HepG2 (cell line): ENCODE measurements around the gene PGM3. TPM values are rescaled to one million over a fixed set of nuclear protein-coding genes. Genes with fewer than 3 reads are reported as not detected.

ENCODE experiments used
- ATAC-seq: fragments of 200-7000 bp; cut with Tn5 transposase; 3 replicates; pipeline ENCODE4 v1.9.1; 2020; ENCODE audit warnings: mild to moderate bottlenecking, moderate library complexity
- BruUV-seq: library from RNA; stranded (reverse); fragments of 400-500 nt; replicated peaks from 2 replicates; lab custom pipeline; 2021; lab: Mats Ljungman, UMichigan
- CTCF ChIA-PET: fragments of 300-600 bp; formaldehyde crosslinking; extraction: SDS; loops from one replicate; lab custom pipeline; 2021; ENCODE audit warnings: low total read pairs, inconsistent platforms, low intra/inter-chr PET ratio; lab: Yijun Ruan, JAX
- POLR2A ChIA-PET: fragments of 350-600 bp; sonication (Branson Sonifier 250); formaldehyde crosslinking; loops from one replicate; lab custom pipeline; 2020; ENCODE audit warnings: antibody characterized with exemption, inconsistent platforms; lab: Yijun Ruan, JAX
- DNase-seq: peaks from one replicate; pipeline ENCODE4 v3.0.0-alpha.2; 2015; ENCODE audit warnings: low spot score
- FAIRE-seq: peaks from 3 replicates; lab custom pipeline; 2011; peaks lifted over from hg19 to GRCh38; lab: Jason Lieb, UNC
- H2AFZ ChIP-seq: one replicate; pipeline ENCODE4 v1.6.1; 2011; ENCODE audit warnings: low read length, inconsistent platforms
- H3K27ac ChIP-seq: fragments of 300-600 bp; 3 replicates; pipeline ENCODE4 v1.8.0; 2011; ENCODE audit warnings: mixed run types, mild to moderate bottlenecking, mixed read lengths, low read length, inconsistent platforms; ENCODE audit not compliant: insufficient read depth; ENCODE audit errors: extremely low read length
- H3K27me3 ChIP-seq, 2 experiments: fragments of 200-600 bp in 1 of 2; 2 replicates in 1 of 2; 3 replicates in 1 of 2; pipeline versions ENCODE4 v1.6.0 to v1.8.0; 2011; ENCODE audit warnings: low read length in 2 of 2, mild to moderate bottlenecking in 2 of 2, moderate library complexity in 2 of 2, inconsistent platforms in 1 of 2; ENCODE audit not compliant: insufficient read depth in 2 of 2, control insufficient read depth in 1 of 2
- H3K36me3 ChIP-seq, 2 experiments: fragments of 200-600 bp in 1 of 2; replicated peaks in 1 of 2; 2 replicates in 1 of 2; 3 replicates in 1 of 2; pipeline versions ENCODE4 v1.5.1 to v1.8.0; 2011; ENCODE audit warnings: low read length in 2 of 2, inconsistent platforms in 1 of 2; ENCODE audit not compliant: insufficient read depth in 2 of 2, control insufficient read depth in 1 of 2
- H3K4me1 ChIP-seq: 2 replicates; pipeline ENCODE4 v1.5.1; 2012; ENCODE audit warnings: low read length, inconsistent platforms; ENCODE audit not compliant: insufficient read depth
- H3K4me2 ChIP-seq: 2 replicates; pipeline ENCODE4 v1.6.0; 2011; ENCODE audit warnings: low read depth, low read length, inconsistent platforms
- H3K4me3 ChIP-seq, 3 experiments: fragments of 200-600 bp in 1 of 3; sonication (generic), shearing (Covaris generic) in 1 of 3; replicated peaks in 1 of 3; 2 replicates each; pipeline ENCODE4 v1.5.1; 2011 to 2016; ENCODE audit warnings: low read length in 3 of 3, inconsistent platforms in 2 of 3, low read depth in 2 of 3, mild to moderate bottlenecking in 2 of 3, control low read depth in 1 of 3, mixed read lengths in 1 of 3; ENCODE audit not compliant: insufficient read depth in 1 of 3
- H3K79me2 ChIP-seq: one replicate; pipeline ENCODE4 v1.6.1; 2011; ENCODE audit warnings: low read length, inconsistent platforms; ENCODE audit not compliant: insufficient read depth
- H3K9ac ChIP-seq: 2 replicates; pipeline ENCODE4 v1.6.0; 2011; ENCODE audit warnings: mild to moderate bottlenecking, low read depth, low read length, inconsistent platforms; ENCODE audit not compliant: insufficient read depth
- H3K9me3 ChIP-seq: 2 replicates; pipeline ENCODE4 v1.5.1; 2012; ENCODE audit warnings: mild to moderate bottlenecking, low read length
- H4K20me1 ChIP-seq: 2 replicates; pipeline ENCODE4 v1.6.0; 2011; ENCODE audit warnings: inconsistent platforms, mild to moderate bottlenecking, low read length, moderate library complexity; ENCODE audit not compliant: insufficient read depth
- TAF1 ChIP-seq: sonication (generic); formaldehyde crosslinking; IDR thresholded peaks from 2 replicates; pipeline ENCODE4 v1.4.0; 2020; ENCODE audit warnings: missing genetic modification reagents
- TCF7 ChIP-seq: sonication (generic); IDR thresholded peaks from 2 replicates; pipeline ENCODE4 v1.6.1; 2016; ENCODE audit warnings: antibody characterized with exemption, low read depth
- THAP9 ChIP-seq: sonication (generic); formaldehyde crosslinking; IDR thresholded peaks from 2 replicates; pipeline ENCODE4; 2020; ENCODE audit warnings: missing genetic modification reagents, mild to moderate bottlenecking, borderline replicate concordance
- ZFP41 ChIP-seq: sonication (generic); formaldehyde crosslinking; IDR thresholded peaks from 2 replicates; pipeline ENCODE4 v1.4.0; 2020; ENCODE audit warnings: mild to moderate bottlenecking, missing genetic modification reagents, borderline replicate concordance
- ZNF17 ChIP-seq: sonication (generic); formaldehyde crosslinking; IDR thresholded peaks from 2 replicates; pipeline ENCODE4 v1.5.0; 2020; ENCODE audit warnings: mild to moderate bottlenecking, missing genetic modification reagents
- WGBS: methylation state at CpG from one replicate; pipeline ENCODE4 v1.1.6; 2017; ENCODE audit warnings: low lambda C conversion rate; 5-methylcytosine and 5-hydroxymethylcytosine counted together
- in situ Hi-C: cut with HindIII; loops from 2 replicates; pipeline ENCODE4 v1.10.0; 2017; ENCODE audit warnings: low pct_unique_long_range_greater_than_20kb; ENCODE audit not compliant: extremely low pct_ligation_motif_present
- intact Hi-C: fragments of 100-400 bp; cut with micrococcal nuclease; formaldehyde crosslinking; loops from one replicate; pipeline ENCODE4 v1.10.0; 2022; ENCODE audit not compliant: unreplicated experiment
- polyA plus RNA-seq, 8 experiments: library from polyadenylated mRNA; depleted of rRNA in 3 of 8; stranded (reverse) in 7 of 8; unstranded in 1 of 8; fragments of >200 nt; fragmentation: Illumina TruSeq in 4 of 8; extraction: Trizol in 4 of 8; gene quantifications; 2 replicates each; pipeline versions ENCODE4 v1.2.1 to v1.2.3, GENCODE V29; 2011 to 2016; ENCODE audit warnings: low read depth in 4 of 8, missing spikeins in 1 of 8, mixed read lengths in 1 of 8; ENCODE audit not compliant: insufficient read depth in 1 of 8
- total RNA-seq, 5 experiments: library from RNA; depleted of rRNA; stranded (reverse); fragments of >200 nt; fragmentation: Illumina TruSeq; extraction: Trizol; gene quantifications; 2 replicates each; pipeline ENCODE4 v1.2.3, GENCODE V29; 2016; ENCODE audit warnings: low read depth in 1 of 5
- TF ChIP-seq, protein P1 (sequence below): sonication (generic); formaldehyde crosslinking; IDR thresholded peaks from 2 replicates; pipeline ENCODE4 v1.4.0; 2020; ENCODE audit warnings: missing genetic modification reagents

PGM3 gene
- total and polyA plus RNA-seq, 2 of the 13 experiments (the other 11 are each of a cell fraction or from before 2014, with no cell fraction given): 72.5 to 163 TPM

DNA sequence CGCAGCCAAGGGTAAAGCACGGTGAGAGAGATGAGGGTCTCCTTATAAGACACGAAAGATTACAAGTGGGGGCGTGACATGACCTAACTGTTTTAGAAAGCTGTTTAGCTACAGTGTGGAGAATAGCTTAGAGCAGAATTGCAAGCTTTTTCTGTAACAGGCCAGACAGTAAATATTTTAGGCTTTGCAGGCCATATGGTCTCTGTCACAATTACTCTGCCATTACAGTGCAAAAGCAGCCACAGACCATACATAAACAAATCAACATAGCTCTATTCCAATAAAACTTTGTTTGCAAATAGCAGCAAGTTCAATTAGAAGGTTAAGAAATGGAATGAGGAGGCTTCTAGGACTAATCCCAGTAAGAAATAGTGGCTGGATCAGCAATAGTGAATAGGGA lies 16.8 kb downstream of the PGM3 start:
- no peaks in the 10 kb centered on the region for H3K79me2 ChIP-seq
- ChIA-PET CTCF (no interaction called here), POLR2A (no interaction called here)
- H3K36me3 ChIP-seq: peaks cover 10 to 89% of the 10 kb centered on the region in 2 experiments
- 97% methylated on average over 4 of the region's 4 CpGs for WGBS
- no peak for ATAC-seq
- no peak overlapping the region for H3K4me2 ChIP-seq
- intact Hi-C loops: no loop called here
- FAIRE-seq: no peak
- no peaks in the 10 kb centered on the region for H3K4me1 ChIP-seq
- no peaks in the 10 kb centered on the region for H4K20me1 ChIP-seq
- in situ Hi-C loops: loop anchor here (25.0 kb wide), 1 partner anchor 939 kb away; the partner anchor contains the start of gene IBTK
- H3K4me3 ChIP-seq: no peak overlapping the region
- no peak for DNase-seq
- no TSS peak for BruUV-seq
- H3K27me3 ChIP-seq: no peaks in the 10 kb centered on the region
- H3K27ac ChIP-seq: no peak overlapping the region
- no peak overlapping the region for H2AFZ ChIP-seq
- H3K9ac ChIP-seq: no peak overlapping the region
- H3K9me3 ChIP-seq: no peaks in the 10 kb centered on the region
- TF ChIP-seq, protein P1, sequence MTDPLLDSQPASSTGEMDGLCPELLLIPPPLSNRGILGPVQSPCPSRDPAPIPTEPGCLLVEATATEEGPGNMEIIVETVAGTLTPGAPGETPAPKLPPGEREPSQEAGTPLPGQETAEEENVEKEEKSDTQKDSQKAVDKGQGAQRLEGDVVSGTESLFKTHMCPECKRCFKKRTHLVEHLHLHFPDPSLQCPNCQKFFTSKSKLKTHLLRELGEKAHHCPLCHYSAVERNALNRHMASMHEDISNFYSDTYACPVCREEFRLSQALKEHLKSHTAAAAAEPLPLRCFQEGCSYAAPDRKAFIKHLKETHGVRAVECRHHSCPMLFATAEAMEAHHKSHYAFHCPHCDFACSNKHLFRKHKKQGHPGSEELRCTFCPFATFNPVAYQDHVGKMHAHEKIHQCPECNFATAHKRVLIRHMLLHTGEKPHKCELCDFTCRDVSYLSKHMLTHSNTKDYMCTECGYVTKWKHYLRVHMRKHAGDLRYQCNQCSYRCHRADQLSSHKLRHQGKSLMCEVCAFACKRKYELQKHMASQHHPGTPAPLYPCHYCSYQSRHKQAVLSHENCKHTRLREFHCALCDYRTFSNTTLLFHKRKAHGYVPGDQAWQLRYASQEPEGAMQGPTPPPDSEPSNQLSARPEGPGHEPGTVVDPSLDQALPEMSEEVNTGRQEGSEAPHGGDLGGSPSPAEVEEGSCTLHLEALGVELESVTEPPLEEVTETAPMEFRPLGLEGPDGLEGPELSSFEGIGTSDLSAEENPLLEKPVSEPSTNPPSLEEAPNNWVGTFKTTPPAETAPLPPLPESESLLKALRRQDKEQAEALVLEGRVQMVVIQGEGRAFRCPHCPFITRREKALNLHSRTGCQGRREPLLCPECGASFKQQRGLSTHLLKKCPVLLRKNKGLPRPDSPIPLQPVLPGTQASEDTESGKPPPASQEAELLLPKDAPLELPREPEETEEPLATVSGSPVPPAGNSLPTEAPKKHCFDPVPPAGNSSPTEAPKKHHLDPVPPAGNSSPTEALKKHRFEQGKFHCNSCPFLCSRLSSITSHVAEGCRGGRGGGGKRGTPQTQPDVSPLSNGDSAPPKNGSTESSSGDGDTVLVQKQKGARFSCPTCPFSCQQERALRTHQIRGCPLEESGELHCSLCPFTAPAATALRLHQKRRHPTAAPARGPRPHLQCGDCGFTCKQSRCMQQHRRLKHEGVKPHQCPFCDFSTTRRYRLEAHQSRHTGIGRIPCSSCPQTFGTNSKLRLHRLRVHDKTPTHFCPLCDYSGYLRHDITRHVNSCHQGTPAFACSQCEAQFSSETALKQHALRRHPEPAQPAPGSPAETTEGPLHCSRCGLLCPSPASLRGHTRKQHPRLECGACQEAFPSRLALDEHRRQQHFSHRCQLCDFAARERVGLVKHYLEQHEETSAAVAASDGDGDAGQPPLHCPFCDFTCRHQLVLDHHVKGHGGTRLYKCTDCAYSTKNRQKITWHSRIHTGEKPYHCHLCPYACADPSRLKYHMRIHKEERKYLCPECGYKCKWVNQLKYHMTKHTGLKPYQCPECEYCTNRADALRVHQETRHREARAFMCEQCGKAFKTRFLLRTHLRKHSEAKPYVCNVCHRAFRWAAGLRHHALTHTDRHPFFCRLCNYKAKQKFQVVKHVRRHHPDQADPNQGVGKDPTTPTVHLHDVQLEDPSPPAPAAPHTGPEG: no peak
- TF ChIP-seq TCF7 (no peak), ZNF17 (CRISPR knock-in tag) (no peak), ZFP41 (CRISPR knock-in tag) (no peak), THAP9 (CRISPR knock-in tag) (no peak), TAF1 (CRISPR knock-in tag) (no peak)
